Mammary epithelial cell (primary cell): ENCODE results near the gene SARDH.

Experiments
- CTCF ChIP-seq, 2 donors: IDR thresholded peaks in 1 of 2; conservative IDR thresholded peaks in 1 of 2; 2 replicates each; pipeline ENCODE4 v1.5.1; 2011 to 2012; ENCODE audit warnings: inconsistent platforms in 2 of 2, low read length in 2 of 2, mild to moderate bottlenecking in 2 of 2, control low read depth in 1 of 2, low read depth in 1 of 2; ENCODE audit not compliant: insufficient read depth in 1 of 2; ENCODE audit errors: extremely low read depth in 1 of 2
- EZH2 ChIP-seq: IDR thresholded peaks from 2 replicates; pipeline ENCODE4 v1.6.1; 2012; ENCODE audit warnings: low read length, inconsistent platforms, borderline replicate concordance

GRCh38 chr9:133740911-133741310 is 2.8 kb upstream of the SARDH start:
- TF ChIP-seq CTCF (conservative IDR thresholded peaks at IDR 0.05 in 1 of 2, IDR thresholded peaks at IDR 0.05 in 1 of 2; ENCODE audit: extremely low read depth in 1 of 2, insufficient read depth in 1 of 2, low read depth in 1 of 2, low read length in 2 of 2) (no peak), EZH2 (no peak)
